DMS 273 treated with DMSO at 0.1 percent for 48 hours (cell line): ENCODE data around the gene BNIP3.

ENCODE experiments used
- DNase-seq: peaks from one replicate; lab custom pipeline; 2025; lab: John Stamatoyannopoulos, UW

BNIP3 gene

GRCh38 chr10:131949041-131949862 is 32.5 kb downstream of the BNIP3 start:
- DNase-seq, result no peak

GRCh38 chr10:131948501-131948900 is 33.2 kb downstream of the BNIP3 start:
- no peak for DNase-seq

- no peak for DNase-seq
These were observed 33.9 kb downstream of the BNIP3 start for GRCh38 chr10:131947631-131948347.

- DNase-seq, result no peak
These were observed 34.8 kb downstream of the BNIP3 start for GRCh38 chr10:131946880-131947279.

GRCh38 chr10:131946321-131946751 is 35.4 kb downstream of the BNIP3 start:
- DNase-seq, result no peak

- no peak for DNase-seq
These were observed 36.6 kb downstream of the BNIP3 start for GRCh38 chr10:131944976-131945695.

- no peak for DNase-seq
These were observed 37.3 kb downstream of the BNIP3 start for GRCh38 chr10:131944412-131944811.

GRCh38 chr10:131943021-131943814 is 38.5 kb downstream of the BNIP3 start:
- DNase-seq, result no peak

- DNase-seq, result no peak
These were observed 39.3 kb downstream of the BNIP3 start for GRCh38 chr10:131942455-131942854.

- DNase-seq, result no peak
These were observed 43.0 kb downstream of the BNIP3 start for GRCh38 chr10:131938681-131939080.

- no peak for DNase-seq
These were observed 43.9 kb downstream of the BNIP3 start for GRCh38 chr10:131937836-131938235.

GRCh38 chr10:131936736-131937135 is 45.0 kb downstream of the BNIP3 start:
- no peak for DNase-seq

GRCh38 chr10:131936294-131936693 is 45.4 kb downstream of the BNIP3 start:
- DNase-seq, result no peak

GRCh38 chr10:131935260-131935659 is 46.5 kb downstream of the BNIP3 start:
- no peak for DNase-seq

GRCh38 chr10:131934769-131935168 is 47.0 kb downstream of the BNIP3 start:
- DNase-seq, result no peak

GRCh38 chr10:131933696-131934086 is 48.0 kb downstream of the BNIP3 start:
- DNase-seq, result no peak

GRCh38 chr10:131933016-131933695 is 48.6 kb downstream of the BNIP3 start:
- DNase-seq, result no peak

- no peak for DNase-seq
These were observed 49.7 kb downstream of the BNIP3 start for GRCh38 chr10:131931981-131932380.

- DNase-seq, result no peak
These were observed 51.0 kb downstream of the BNIP3 start for GRCh38 chr10:131930586-131931330.

GRCh38 chr10:131930150-131930549 is 51.6 kb downstream of the BNIP3 start:
- no peak for DNase-seq
